Kidney (tissue), 14 donors: ENCODE results near the gene SMYD3. TPM values are rescaled to one million over a fixed set of nuclear protein-coding genes. Genes with fewer than 3 reads are reported as not detected.

Source experiments
- DNase-seq, 5 donors: peaks; one replicate each; pipeline ENCODE4 v3.0.0-alpha.2; 2013 to 2020
- FAIRE-seq: peaks from 2 replicates; lab custom pipeline; 2012; peaks lifted over from hg19 to GRCh38; lab: Jason Lieb, UNC
- H3K27ac ChIP-seq, 2 donors: one replicate each; pipeline ENCODE4 v1.7.0; 2013; ENCODE audit warnings: low read depth in 2 of 2, low read length in 2 of 2, inconsistent platforms in 1 of 2
- H3K27me3 ChIP-seq: one replicate; pipeline ENCODE4 v1.7.1; 2013; ENCODE audit warnings: low read length, inconsistent platforms; ENCODE audit not compliant: control insufficient read depth, insufficient read depth
- H3K36me3 ChIP-seq, 3 donors: one replicate each; pipeline versions ENCODE4 v1.7.0 to v1.7.1; 2013; ENCODE audit warnings: low read length in 3 of 3, control low read depth in 1 of 3, inconsistent platforms in 1 of 3; ENCODE audit not compliant: insufficient read depth in 3 of 3, control insufficient read depth in 2 of 3
- H3K4me1 ChIP-seq, 3 donors: one replicate each; pipeline versions ENCODE4 v1.7.0 to v1.7.1; 2013; ENCODE audit warnings: low read length in 3 of 3, inconsistent platforms in 1 of 3, low read depth in 1 of 3; ENCODE audit not compliant: control insufficient read depth in 2 of 3, insufficient read depth in 2 of 3
- H3K4me3 ChIP-seq, 3 donors: one replicate each; pipeline versions ENCODE4 v1.7.0 to v1.8.1; 2013; ENCODE audit warnings: low read length in 3 of 3, control low read depth in 1 of 3, inconsistent platforms in 1 of 3
- H3K9ac ChIP-seq, 3 donors: one replicate each; pipeline versions ENCODE4 v1.7.0 to v1.7.1; 2013; ENCODE audit warnings: low read length in 3 of 3, control low read depth in 1 of 3, inconsistent platforms in 1 of 3
- H3K9me3 ChIP-seq, 3 donors: one replicate each; pipeline versions ENCODE4 v1.7.0 to v1.7.1; 2013; ENCODE audit warnings: low read length in 3 of 3, control low read depth in 1 of 3, inconsistent platforms in 1 of 3; ENCODE audit not compliant: control insufficient read depth in 2 of 3, insufficient read depth in 1 of 3
- intact Hi-C: fragments of 100-400 bp; cut with DNase I; formaldehyde crosslinking; loops from one replicate; pipeline ENCODE4 v1.11.1; 2022
- polyA plus RNA-seq: library from polyadenylated mRNA; stranded (reverse); fragments of 350-450 nt; fragmentation: Illumina TruSeq; extraction: RNeasy Lipid Tissue Mini Kit (QIAGEN cat#74804); gene quantifications from one replicate; pipeline ENCODE4 v1.2.3, GENCODE V29; 2014; ENCODE audit warnings: low read depth, low replicate concordance; ENCODE audit not compliant: insufficient read depth
- total RNA-seq: library from RNA; stranded (reverse); fragmentation: NEBNext Ultra II Directional; extraction: Animal tissue kit (Norgen Biotek cat#: 25700); gene quantifications from one replicate; pipeline ENCODE4 v1.2.1, GENCODE V29; 2021
- TF ChIP-seq, protein P1 (sequence below): IDR thresholded peaks from 3 replicates; pipeline ENCODE4 v1.5.1; 2012; ENCODE audit warnings: mild to moderate bottlenecking, moderate library complexity, borderline replicate concordance; ENCODE audit not compliant: insufficient read depth; ENCODE audit errors: extremely low read depth
- donor health status: control.
- donor health status: control.
- donor health status: control.
- donor health status: control.
- donor health status: control.
- donor health status: DM: yes; HTN: yes; CAD: no.
- donor health status: Normal renal cell carcinoma (clear cell type).

SMYD3 gene
- total and polyA plus RNA-seq, 2 donors from 2014 or later: 23.3 to 23.9 TPM

DNA sequence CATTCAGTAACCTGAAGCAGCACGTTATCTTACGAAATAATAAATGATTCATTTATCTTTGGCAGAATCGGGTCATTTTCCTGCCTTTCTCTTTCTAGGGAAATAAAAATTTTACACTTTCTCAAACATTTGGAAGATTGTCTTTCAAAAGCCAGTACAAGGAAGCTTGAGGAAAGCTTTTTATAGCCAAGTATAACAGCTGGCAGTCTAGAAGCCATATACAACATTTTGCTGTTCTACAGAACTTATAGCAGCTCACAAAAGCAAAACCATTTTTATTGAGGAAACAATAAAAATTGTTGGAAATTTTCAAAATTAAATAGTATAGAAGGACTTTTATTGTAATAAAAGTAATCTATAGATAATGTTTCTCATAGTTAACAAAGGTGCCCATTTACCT is 448.6 kb downstream of the SMYD3 start:
- H3K4me1 ChIP-seq: no peaks in the 10 kb centered on the region
- no peak overlapping the region for H3K9ac ChIP-seq
- peaks cover 0 to 6% (median 0%) of the 10 kb centered on the region in 3 donors for H3K9me3 ChIP-seq
- intact Hi-C loops: no loop called here
- H3K36me3 ChIP-seq: no peaks in the 10 kb centered on the region
- no peak for DNase-seq
- no peak overlapping the region for H3K4me3 ChIP-seq
- no peak for FAIRE-seq
- TF ChIP-seq, protein P1, sequence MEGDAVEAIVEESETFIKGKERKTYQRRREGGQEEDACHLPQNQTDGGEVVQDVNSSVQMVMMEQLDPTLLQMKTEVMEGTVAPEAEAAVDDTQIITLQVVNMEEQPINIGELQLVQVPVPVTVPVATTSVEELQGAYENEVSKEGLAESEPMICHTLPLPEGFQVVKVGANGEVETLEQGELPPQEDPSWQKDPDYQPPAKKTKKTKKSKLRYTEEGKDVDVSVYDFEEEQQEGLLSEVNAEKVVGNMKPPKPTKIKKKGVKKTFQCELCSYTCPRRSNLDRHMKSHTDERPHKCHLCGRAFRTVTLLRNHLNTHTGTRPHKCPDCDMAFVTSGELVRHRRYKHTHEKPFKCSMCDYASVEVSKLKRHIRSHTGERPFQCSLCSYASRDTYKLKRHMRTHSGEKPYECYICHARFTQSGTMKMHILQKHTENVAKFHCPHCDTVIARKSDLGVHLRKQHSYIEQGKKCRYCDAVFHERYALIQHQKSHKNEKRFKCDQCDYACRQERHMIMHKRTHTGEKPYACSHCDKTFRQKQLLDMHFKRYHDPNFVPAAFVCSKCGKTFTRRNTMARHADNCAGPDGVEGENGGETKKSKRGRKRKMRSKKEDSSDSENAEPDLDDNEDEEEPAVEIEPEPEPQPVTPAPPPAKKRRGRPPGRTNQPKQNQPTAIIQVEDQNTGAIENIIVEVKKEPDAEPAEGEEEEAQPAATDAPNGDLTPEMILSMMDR: no peak
- H3K27me3 ChIP-seq: no peaks in the 10 kb centered on the region
- H3K27ac ChIP-seq: no peak overlapping the region

DNA sequence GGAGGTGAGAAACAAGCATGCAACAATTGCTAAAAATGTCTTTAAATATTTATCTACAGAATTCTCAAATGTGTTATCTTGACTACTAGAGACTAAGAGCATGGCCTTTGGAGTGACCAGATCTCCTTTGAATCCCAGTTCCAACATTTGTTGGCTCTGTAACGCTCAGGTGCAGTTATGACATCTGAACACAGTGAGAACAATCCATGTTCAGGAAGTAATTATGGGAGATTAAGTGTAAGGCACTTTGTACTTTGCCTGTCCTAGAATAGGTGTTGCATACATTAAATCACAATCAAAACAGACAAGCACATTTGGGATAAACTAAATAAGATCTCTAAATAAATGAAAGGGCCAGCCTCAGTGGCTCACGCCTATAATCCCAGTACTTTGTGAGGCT is 454.5 kb downstream of the SMYD3 start:
- no peaks in the 10 kb centered on the region for H3K4me1 ChIP-seq
- no peak overlapping the region for H3K4me3 ChIP-seq
- no peak overlapping the region for H3K9ac ChIP-seq
- H3K27ac ChIP-seq: no peak overlapping the region
- H3K27me3 ChIP-seq: no peaks in the 10 kb centered on the region
- DNase-seq (no peak), FAIRE-seq (no peak)
- H3K36me3 ChIP-seq: no peaks in the 10 kb centered on the region
- intact Hi-C loops: no loop called here
- TF ChIP-seq, protein P1: no peak
- H3K9me3 ChIP-seq: peaks cover 0 to 6% (median 0%) of the 10 kb centered on the region in 3 donors

DNA sequence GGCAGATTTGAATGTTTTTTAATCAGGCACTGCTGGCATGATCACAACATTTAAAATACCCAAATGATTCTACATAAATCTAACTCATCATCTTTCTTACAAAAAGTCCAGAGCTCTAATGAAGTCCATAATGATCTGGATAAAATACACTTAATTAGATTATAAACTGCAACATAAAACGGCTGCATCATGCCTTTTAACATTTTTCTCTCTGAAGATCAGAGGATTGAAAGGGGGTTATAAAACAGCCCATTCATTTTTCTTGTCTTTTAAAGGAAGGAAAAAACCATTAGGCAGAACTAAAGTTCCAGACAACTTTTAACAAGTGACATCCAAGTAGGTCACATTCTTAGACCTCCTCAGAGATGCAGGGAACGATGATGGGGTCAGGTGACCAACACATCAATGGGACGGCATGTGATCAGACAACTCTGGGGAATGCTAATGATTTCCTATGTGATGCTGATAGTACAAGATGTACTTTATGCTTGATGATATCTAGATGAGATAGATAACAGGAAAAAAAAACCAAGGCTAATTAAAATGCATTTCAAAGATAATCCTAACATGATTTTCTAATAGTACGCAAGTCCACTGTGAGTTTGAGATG is 455.1 kb downstream of the SMYD3 start:
- TF ChIP-seq, protein P1: no peak
- Histone ChIP-seq H3K9me3 (peaks cover 0 to 6% (median 0%) of the 10 kb centered on the region in 3 donors), H3K4me3 (no peak overlapping the region), H3K27ac (no peak overlapping the region), H3K4me1 (no peaks in the 10 kb centered on the region), H3K9ac (no peak overlapping the region), H3K27me3 (no peaks in the 10 kb centered on the region), H3K36me3 (no peaks in the 10 kb centered on the region)
- DNase-seq (peak in 1 of 5 donors; percentile 26), FAIRE-seq (no peak)
- intact Hi-C loops: no loop called here

DNA sequence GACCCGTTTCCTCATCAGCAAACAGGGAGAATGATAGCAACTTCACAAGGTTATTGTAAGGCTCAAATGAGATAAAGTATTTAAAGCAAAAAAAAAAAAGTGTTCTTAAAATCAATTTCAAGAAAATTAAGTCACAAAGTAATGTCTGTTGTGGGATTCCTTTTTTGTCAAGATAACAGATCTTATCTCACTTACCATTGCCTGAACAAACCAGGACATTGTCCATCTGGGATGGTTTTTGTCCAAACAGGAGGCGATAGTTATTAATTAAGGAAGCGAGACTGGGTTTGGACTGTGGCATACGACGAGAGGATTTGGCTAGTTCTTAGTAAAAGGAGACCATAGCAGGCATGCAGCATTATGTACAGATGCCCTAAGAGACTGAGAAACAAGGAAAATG is 458.4 kb downstream of the SMYD3 start:
- no peak overlapping the region for H3K4me3 ChIP-seq
- intact Hi-C loops: no loop called here
- no peak overlapping the region for H3K9ac ChIP-seq
- H3K9me3 ChIP-seq: no peaks in the 10 kb centered on the region
- TF ChIP-seq, protein P1: no peak
- no peak for FAIRE-seq
- no peak for DNase-seq
- no peaks in the 10 kb centered on the region for H3K27me3 ChIP-seq
- H3K36me3 ChIP-seq: no peaks in the 10 kb centered on the region
- no peaks in the 10 kb centered on the region for H3K4me1 ChIP-seq
- H3K27ac ChIP-seq: no peak overlapping the region
